ENCODE measurements around the gene CEACAM18.

DNA sequence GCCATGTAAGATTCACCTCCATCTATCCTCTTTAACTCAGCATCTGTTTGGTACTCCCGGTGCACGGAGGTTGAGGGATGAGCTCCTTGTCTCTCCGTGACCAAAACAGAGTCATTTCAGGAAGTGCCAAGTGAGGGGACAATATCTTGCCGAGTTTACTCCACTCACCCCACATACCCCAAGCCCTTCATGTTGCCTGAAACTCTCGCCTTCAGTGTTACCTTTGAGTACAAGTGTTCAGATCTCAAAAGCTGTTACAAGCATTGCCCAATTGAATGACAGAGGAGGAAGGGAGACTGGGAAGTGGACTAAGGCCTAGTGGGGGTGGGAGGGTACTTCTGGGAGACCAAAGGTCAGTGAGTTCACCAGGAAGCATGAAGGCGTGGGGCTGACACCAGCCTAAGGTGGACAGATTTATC, 29.3 kb downstream of the CEACAM18 start:
- TF ChIP-seq EZH2 (IDR thresholded peaks at IDR 0.05; ENCODE audit: borderline replicate concordance, insufficient read depth, low read depth, low read length, poor library complexity, severe bottlenecking) = no peak
- TF ChIP-seq, protein P1, sequence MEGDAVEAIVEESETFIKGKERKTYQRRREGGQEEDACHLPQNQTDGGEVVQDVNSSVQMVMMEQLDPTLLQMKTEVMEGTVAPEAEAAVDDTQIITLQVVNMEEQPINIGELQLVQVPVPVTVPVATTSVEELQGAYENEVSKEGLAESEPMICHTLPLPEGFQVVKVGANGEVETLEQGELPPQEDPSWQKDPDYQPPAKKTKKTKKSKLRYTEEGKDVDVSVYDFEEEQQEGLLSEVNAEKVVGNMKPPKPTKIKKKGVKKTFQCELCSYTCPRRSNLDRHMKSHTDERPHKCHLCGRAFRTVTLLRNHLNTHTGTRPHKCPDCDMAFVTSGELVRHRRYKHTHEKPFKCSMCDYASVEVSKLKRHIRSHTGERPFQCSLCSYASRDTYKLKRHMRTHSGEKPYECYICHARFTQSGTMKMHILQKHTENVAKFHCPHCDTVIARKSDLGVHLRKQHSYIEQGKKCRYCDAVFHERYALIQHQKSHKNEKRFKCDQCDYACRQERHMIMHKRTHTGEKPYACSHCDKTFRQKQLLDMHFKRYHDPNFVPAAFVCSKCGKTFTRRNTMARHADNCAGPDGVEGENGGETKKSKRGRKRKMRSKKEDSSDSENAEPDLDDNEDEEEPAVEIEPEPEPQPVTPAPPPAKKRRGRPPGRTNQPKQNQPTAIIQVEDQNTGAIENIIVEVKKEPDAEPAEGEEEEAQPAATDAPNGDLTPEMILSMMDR (IDR thresholded peaks at IDR 0.05) = no peak

All from B cell (primary cell).